ENCODE measurements around the gene STXBP6. TPM values are rescaled to one million over a fixed set of nuclear protein-coding genes. Genes with fewer than 3 reads are reported as not detected.

STXBP6 gene
- total and polyA plus RNA-seq, 7 donors = 7.1 to 32.8 (median 14.3) TPM

DNA sequence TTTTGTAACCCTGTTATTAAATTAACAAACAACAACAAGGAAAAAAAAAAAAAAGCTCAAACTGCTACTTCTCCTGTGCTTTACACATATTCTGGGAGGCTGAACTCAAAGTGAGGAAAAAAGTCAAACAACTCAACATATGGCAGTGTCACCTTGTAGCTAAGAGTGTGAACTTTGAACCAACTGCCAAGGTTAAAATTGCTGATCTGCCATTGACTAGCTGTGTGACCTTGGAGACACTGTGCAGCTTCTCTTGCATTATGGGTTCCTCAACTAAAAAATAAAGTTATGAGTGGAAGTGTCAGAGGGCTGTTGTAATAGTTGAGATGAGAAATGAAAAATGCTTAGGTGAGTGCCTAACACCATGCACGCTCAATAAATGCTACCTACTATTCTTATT, 34.2 kb downstream of the STXBP6 start:
- TF ChIP-seq EP300 (IDR thresholded peaks at IDR 0.05) (no peak), POLR2A (IDR thresholded peaks at IDR 0.05) (no peak), POLR2AphosphoS5 (IDR thresholded peaks at IDR 0.05) (no peak)
- TF ChIP-seq, protein P1, sequence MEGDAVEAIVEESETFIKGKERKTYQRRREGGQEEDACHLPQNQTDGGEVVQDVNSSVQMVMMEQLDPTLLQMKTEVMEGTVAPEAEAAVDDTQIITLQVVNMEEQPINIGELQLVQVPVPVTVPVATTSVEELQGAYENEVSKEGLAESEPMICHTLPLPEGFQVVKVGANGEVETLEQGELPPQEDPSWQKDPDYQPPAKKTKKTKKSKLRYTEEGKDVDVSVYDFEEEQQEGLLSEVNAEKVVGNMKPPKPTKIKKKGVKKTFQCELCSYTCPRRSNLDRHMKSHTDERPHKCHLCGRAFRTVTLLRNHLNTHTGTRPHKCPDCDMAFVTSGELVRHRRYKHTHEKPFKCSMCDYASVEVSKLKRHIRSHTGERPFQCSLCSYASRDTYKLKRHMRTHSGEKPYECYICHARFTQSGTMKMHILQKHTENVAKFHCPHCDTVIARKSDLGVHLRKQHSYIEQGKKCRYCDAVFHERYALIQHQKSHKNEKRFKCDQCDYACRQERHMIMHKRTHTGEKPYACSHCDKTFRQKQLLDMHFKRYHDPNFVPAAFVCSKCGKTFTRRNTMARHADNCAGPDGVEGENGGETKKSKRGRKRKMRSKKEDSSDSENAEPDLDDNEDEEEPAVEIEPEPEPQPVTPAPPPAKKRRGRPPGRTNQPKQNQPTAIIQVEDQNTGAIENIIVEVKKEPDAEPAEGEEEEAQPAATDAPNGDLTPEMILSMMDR (IDR thresholded peaks at IDR 0.05) = no peak
- intact Hi-C loops (cut with DNase I) = no loop called here
- 98% methylated on average over 1 of the region's 1 CpG for WGBS, 2 donors

DNA sequence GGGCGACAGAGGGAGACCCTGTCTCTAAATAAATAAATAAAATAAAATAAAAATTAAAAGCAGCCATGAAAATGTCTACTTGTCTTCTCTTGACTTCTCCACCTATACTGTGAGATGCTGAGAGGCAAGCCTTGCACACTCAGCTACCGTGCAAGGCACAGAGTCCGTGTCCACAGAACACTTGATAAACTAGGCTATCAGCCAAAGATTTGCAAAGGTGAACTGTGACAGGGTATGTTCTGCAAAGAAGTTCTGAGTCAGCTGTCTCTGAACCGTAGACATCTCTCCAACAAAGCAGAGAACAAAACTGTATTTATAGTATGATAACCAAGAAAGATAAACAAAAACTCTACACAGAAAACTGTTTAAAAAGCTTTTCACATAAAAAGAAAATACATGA, 35.5 kb downstream of the STXBP6 start:
- intact Hi-C loops (cut with DNase I) = no loop called here
- no peaks in the 10 kb centered on the region for H3K27me3 ChIP-seq
- H3K36me3 ChIP-seq = no peaks in the 10 kb centered on the region
- no peak overlapping the region for H3K27ac ChIP-seq
- 33 to 73% methylated on average over 4 of the region's 4 CpGs for WGBS, 2 donors
- H3K9me3 ChIP-seq = no peaks in the 10 kb centered on the region
- H3K4me1 ChIP-seq = peaks cover 0 to 19% (median 11%) of the 10 kb centered on the region in 4 donors
- TF ChIP-seq POLR2A (IDR thresholded peaks at IDR 0.05) (no peak), POLR2AphosphoS5 (IDR thresholded peaks at IDR 0.05) (no peak), EP300 (IDR thresholded peaks at IDR 0.05) (no peak)
- TF ChIP-seq, protein P1 (IDR thresholded peaks at IDR 0.05) = no peak
- DNase-seq = no peak
- H3K4me3 ChIP-seq = no peak overlapping the region

More for the DNA sequence above, 34.2 kb downstream of the STXBP6 start:
- DNase-seq = no peak
- no peaks in the 10 kb centered on the region for H3K9me3 ChIP-seq
- no peak overlapping the region for H3K4me3 ChIP-seq
- H3K27me3 ChIP-seq = no peaks in the 10 kb centered on the region
- peaks cover 0 to 7% (median 0%) of the 10 kb centered on the region in 4 donors for H3K4me1 ChIP-seq
- no peaks in the 10 kb centered on the region for H3K36me3 ChIP-seq
- H3K27ac ChIP-seq = no peak overlapping the region

DNA sequence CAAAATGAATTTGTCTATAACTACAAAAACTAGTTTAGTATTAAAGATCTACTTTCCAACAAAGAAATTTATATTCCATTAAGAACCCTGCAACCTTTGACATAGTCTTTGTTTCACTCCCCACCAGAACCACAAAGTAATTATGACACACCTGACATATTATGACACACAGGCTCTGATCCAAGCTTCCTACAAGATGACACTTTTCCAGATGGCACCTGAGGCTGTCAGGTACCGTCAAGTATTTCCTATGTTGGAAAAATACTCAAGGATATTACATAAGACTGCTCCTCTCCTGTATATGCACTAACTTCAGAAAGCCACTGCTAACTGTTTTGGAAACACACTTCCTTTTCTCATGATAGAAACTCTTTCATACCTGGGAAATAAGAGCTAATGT, 38.9 kb downstream of the STXBP6 start:
- H3K9me3 ChIP-seq = no peaks in the 10 kb centered on the region
- no peaks in the 10 kb centered on the region for H3K36me3 ChIP-seq
- 20 to 56% methylated on average over 1 of the region's 1 CpG for WGBS, 2 donors
- H3K27ac ChIP-seq = no peak overlapping the region
- peaks cover 0 to 44% (median 25%) of the 10 kb centered on the region in 4 donors for H3K4me1 ChIP-seq
- intact Hi-C loops (cut with DNase I) = no loop called here
- no peak overlapping the region for H3K4me3 ChIP-seq
- TF ChIP-seq EP300 (IDR thresholded peaks at IDR 0.05) (no peak), POLR2AphosphoS5 (IDR thresholded peaks at IDR 0.05) (no peak), POLR2A (IDR thresholded peaks at IDR 0.05) (no peak)
- TF ChIP-seq, protein P1 (IDR thresholded peaks at IDR 0.05) = no peak
- H3K27me3 ChIP-seq = no peaks in the 10 kb centered on the region
- no peak for DNase-seq

DNA sequence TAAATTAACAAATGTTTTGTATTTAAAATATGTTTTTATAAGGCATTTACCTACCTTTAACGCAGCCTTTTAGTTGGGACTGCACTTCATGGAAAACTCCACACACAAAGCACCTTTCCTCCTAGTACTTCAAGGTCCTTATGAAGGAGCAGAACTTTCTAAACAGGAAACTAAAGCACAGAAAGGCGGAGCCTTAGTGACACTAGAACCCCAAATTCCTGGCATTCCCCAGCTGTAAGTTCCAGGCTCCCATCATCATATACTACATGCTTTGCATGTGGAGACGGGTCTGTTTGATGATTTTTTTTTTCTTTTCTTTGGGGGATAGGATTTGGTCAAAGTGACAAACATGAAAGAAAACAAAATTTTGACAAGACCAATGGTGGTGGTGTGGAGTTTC, 39.5 kb downstream of the STXBP6 start:
- Histone ChIP-seq H3K4me3 (no peak overlapping the region), H3K27ac (no peak overlapping the region), H3K4me1 (peaks cover 0 to 44% (median 25%) of the 10 kb centered on the region in 4 donors), H3K9me3 (no peaks in the 10 kb centered on the region), H3K36me3 (no peaks in the 10 kb centered on the region), H3K27me3 (no peaks in the 10 kb centered on the region)
- intact Hi-C loops (cut with DNase I) = no loop called here
- WGBS, 2 donors = 87 to 90% methylated on average over 3 of the region's 3 CpGs
- TF ChIP-seq POLR2A (IDR thresholded peaks at IDR 0.05) = no peak
- TF ChIP-seq, protein P1 (IDR thresholded peaks at IDR 0.05) = no peak
- no peak for TF ChIP-seq POLR2AphosphoS5 (IDR thresholded peaks at IDR 0.05)
- no peak for TF ChIP-seq EP300 (IDR thresholded peaks at IDR 0.05)
- DNase-seq = no peak

DNA sequence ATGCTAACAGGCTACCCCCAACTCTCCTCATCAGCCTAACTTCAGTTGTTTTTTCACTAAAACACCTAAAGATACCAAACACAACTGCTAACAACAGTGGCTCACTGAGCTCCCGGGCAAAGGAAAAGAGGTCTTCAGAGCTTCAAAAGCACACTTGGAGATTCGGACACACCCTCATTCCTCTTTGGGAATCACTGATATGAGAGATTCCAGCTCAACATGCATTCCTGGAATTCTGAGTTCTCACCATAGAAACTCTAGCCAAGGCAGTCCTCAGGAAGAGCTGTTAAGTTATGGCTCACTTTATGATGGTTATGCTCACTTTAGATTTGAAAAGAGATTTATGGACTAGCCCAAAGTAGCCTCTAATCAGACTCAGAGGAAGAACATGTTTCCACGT, 40.1 kb downstream of the STXBP6 start:
- WGBS, 2 donors = 28 to 53% methylated on average over 3 of the region's 3 CpGs
- Histone ChIP-seq H3K4me1 (peaks cover 0 to 44% (median 25%) of the 10 kb centered on the region in 4 donors), H3K36me3 (no peaks in the 10 kb centered on the region), H3K9me3 (no peaks in the 10 kb centered on the region), H3K4me3 (no peak overlapping the region), H3K27me3 (no peaks in the 10 kb centered on the region), H3K27ac (no peak overlapping the region)
- TF ChIP-seq, protein P1 (IDR thresholded peaks at IDR 0.05) = no peak
- TF ChIP-seq POLR2AphosphoS5 (IDR thresholded peaks at IDR 0.05) = no peak
- no peak for TF ChIP-seq POLR2A (IDR thresholded peaks at IDR 0.05)
- TF ChIP-seq EP300 (IDR thresholded peaks at IDR 0.05) = no peak
- DNase-seq = no peak
- intact Hi-C loops (cut with DNase I) = no loop called here
